CD14-positive monocyte (primary cell): Measurements from ENCODE around the gene KRTAP23-1. TPM values are rescaled to one million over a fixed set of nuclear protein-coding genes. Genes with fewer than 3 reads are reported as not detected.

ENCODE experiments used
- DNase-seq, 3 donors: peaks; one replicate each; pipeline ENCODE4 v3.0.0-alpha.2; 2011 to 2022
- H2AFZ ChIP-seq: 2 replicates; pipeline ENCODE4 v1.6.0; 2012; ENCODE audit warnings: mild to moderate bottlenecking, low read depth, low read length, inconsistent platforms; ENCODE audit not compliant: insufficient read depth, poor library complexity, severe bottlenecking
- H3K27ac ChIP-seq, 2 donors: 1 replicate in 1 of 2; 2 replicates in 1 of 2; pipeline ENCODE4 v1.5.1; 2012 to 2013; ENCODE audit warnings: low read length in 2 of 2, control low read depth in 1 of 2, inconsistent platforms in 1 of 2, low read depth in 1 of 2, mild to moderate bottlenecking in 1 of 2
- H3K27me3 ChIP-seq, 2 donors: one replicate each; pipeline versions ENCODE4 v1.6.0 to v1.6.1; 2011 to 2013; ENCODE audit warnings: low read length in 2 of 2; ENCODE audit not compliant: control insufficient read depth in 2 of 2, insufficient read depth in 2 of 2
- H3K36me3 ChIP-seq, 2 donors: replicated peaks in 1 of 2; 1 replicate in 1 of 2; 2 replicates in 1 of 2; pipeline versions ENCODE4 v1.5.1 to v1.6.1; 2012 to 2013; ENCODE audit warnings: low read length in 2 of 2, control low read depth in 1 of 2, inconsistent platforms in 1 of 2, mild to moderate bottlenecking in 1 of 2; ENCODE audit not compliant: insufficient read depth in 2 of 2, control insufficient read depth in 1 of 2
- H3K4me1 ChIP-seq, 2 donors: 1 replicate in 1 of 2; 2 replicates in 1 of 2; pipeline versions ENCODE4 v1.5.1 to v1.6.1; 2012 to 2013; ENCODE audit warnings: low read length in 2 of 2, control low read depth in 1 of 2, inconsistent platforms in 1 of 2, mild to moderate bottlenecking in 1 of 2, moderate library complexity in 1 of 2; ENCODE audit not compliant: insufficient read depth in 2 of 2, control insufficient read depth in 1 of 2
- H3K4me2 ChIP-seq: replicated peaks from 2 replicates; pipeline ENCODE3; 2012; ENCODE audit warnings: low read length, moderate library complexity, mild to moderate bottlenecking; ENCODE audit not compliant: poor library complexity, severe bottlenecking; ENCODE audit errors: extremely low read depth
- H3K4me3 ChIP-seq, 3 experiments: fragments of 200-600 bp in 1 of 3; sonication (generic) in 1 of 3; replicated peaks in 1 of 3; 1 replicate in 2 of 3; 2 replicates in 1 of 3; pipeline ENCODE4 v1.5.1; 2011 to 2013; ENCODE audit warnings: low read length in 3 of 3, mild to moderate bottlenecking in 3 of 3, control low read depth in 2 of 3, low read depth in 2 of 3, inconsistent platforms in 1 of 3, moderate library complexity in 1 of 3
- H3K79me2 ChIP-seq: 2 replicates; pipeline ENCODE4 v1.6.0; 2012; ENCODE audit warnings: mild to moderate bottlenecking, control low read depth, inconsistent platforms, low read length, moderate library complexity; ENCODE audit not compliant: insufficient read depth
- H3K9ac ChIP-seq: 2 replicates; pipeline ENCODE4 v1.6.0; 2017; ENCODE audit warnings: low read length, mild to moderate bottlenecking; ENCODE audit not compliant: insufficient read depth, poor library complexity, severe bottlenecking
- H3K9me3 ChIP-seq, 2 donors: replicated peaks in 1 of 2; 1 replicate in 1 of 2; 2 replicates in 1 of 2; pipeline versions ENCODE4 v1.5.1 to v1.6.1; 2012 to 2013; ENCODE audit warnings: low read length in 2 of 2, control low read depth in 1 of 2; ENCODE audit not compliant: control insufficient read depth in 1 of 2, insufficient read depth in 1 of 2
- H4K20me1 ChIP-seq: 2 replicates; pipeline ENCODE4 v1.6.0; 2012; ENCODE audit warnings: mild to moderate bottlenecking, low read length, control low read depth, moderate library complexity; ENCODE audit not compliant: insufficient read depth
- H3K27ac Mint-ChIP-seq, 7 donors: one replicate each; pipeline ENCODE4 v1.8.0; 2020; ENCODE audit warnings: mild to moderate bottlenecking in 7 of 7, mixed read lengths in 7 of 7, moderate library complexity in 6 of 7, inconsistent platforms in 2 of 7
- H3K27me3 Mint-ChIP-seq, 3 donors: one replicate each; pipeline ENCODE4 v1.8.0; 2021 to 2022; ENCODE audit warnings: low read depth in 3 of 3, mild to moderate bottlenecking in 3 of 3, mixed read lengths in 3 of 3, moderate library complexity in 3 of 3, inconsistent platforms in 1 of 3
- H3K36me3 Mint-ChIP-seq, 2 donors: one replicate each; pipeline ENCODE4 v1.8.0; 2020; ENCODE audit warnings: mixed read lengths in 2 of 2, inconsistent platforms in 1 of 2, mild to moderate bottlenecking in 1 of 2
- H3K4me1 Mint-ChIP-seq: one replicate; pipeline ENCODE4 v1.8.0; 2020; ENCODE audit warnings: mild to moderate bottlenecking, mixed read lengths
- H3K4me3 Mint-ChIP-seq, 2 donors: one replicate each; pipeline ENCODE4 v1.8.0; 2020; ENCODE audit warnings: mild to moderate bottlenecking in 2 of 2, mixed read lengths in 2 of 2, moderate library complexity in 1 of 2
- H3K9me3 Mint-ChIP-seq, 7 donors: one replicate each; pipeline ENCODE4 v1.8.0; 2020 to 2022; ENCODE audit warnings: mixed read lengths in 7 of 7, mild to moderate bottlenecking in 6 of 7, moderate library complexity in 6 of 7, inconsistent platforms in 2 of 7
- WGBS: methylation state at CpG from one replicate; pipeline ENCODE4 v1.1.5; 2013; ENCODE audit warnings: missing lambda C conversion rate; ENCODE audit not compliant: insufficient coverage; 5-methylcytosine and 5-hydroxymethylcytosine counted together
- intact Hi-C, 2 donors: fragments of 100-400 bp; cut with micrococcal nuclease; formaldehyde crosslinking; loops; one replicate each; pipeline versions ENCODE4 v1.15.0 to v1.15.1; 2023
- polyA plus RNA-seq, 3 donors: library from polyadenylated mRNA; depleted of rRNA in 1 of 3; unstranded in 2 of 3; stranded (reverse) in 1 of 3; fragments of 300-500 nt in 2 of 3; fragments of >200 nt in 1 of 3; fragmentation: Illumina TruSeq in 2 of 3; gene quantifications; 1 replicate in 2 of 3; 2 replicates in 1 of 3; pipeline ENCODE4 v1.2.3, GENCODE V29; 2012 to 2021
- TF ChIP-seq, protein P1 (sequence below): fragments of 200-600 bp; IDR thresholded peaks from one replicate; pipeline ENCODE4 v1.8.0; 2022; ENCODE audit warnings: antibody characterized with exemption, mild to moderate bottlenecking

KRTAP23-1 gene
- polyA plus RNA-seq, 3 donors = not detected

DNA sequence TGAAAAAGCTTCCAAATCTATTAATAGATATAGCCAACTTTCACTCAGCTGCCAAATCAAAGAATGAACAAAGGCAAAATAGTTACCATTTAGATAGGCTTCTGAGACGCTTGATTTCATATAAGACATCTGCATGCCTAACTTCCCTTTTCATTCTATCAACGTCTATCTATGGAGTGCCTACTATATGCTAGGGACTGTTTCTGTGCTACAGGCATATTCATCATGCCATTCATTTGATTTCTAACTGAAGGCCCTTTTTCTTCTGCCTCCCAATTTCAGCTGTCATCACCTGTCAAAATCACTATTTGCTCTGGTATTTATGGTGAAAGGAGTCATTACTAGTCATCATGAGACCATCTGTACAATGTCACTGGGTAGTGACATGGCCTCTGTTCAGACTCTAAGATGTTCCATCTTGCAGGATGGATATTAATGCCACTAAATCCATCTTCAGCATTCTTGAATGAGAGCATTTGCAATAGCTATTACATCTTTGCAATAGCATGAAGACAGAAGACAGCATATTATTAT lies 43.2 kb upstream of the KRTAP23-1 start:
- Histone ChIP-seq H3K27ac (no peak overlapping the region), H3K4me2 (no peak overlapping the region), H3K4me1 (no peaks in the 10 kb centered on the region), H3K79me2 (no peaks in the 10 kb centered on the region), H3K9ac (no peak overlapping the region), H2AFZ (no peak overlapping the region), H3K27me3 (no peaks in the 10 kb centered on the region), H3K9me3 (peaks cover 10 to 18% of the 10 kb centered on the region in 2 donors), H4K20me1 (no peaks in the 10 kb centered on the region), H3K4me3 (no peak overlapping the region), H3K36me3 (no peaks in the 10 kb centered on the region)
- Mint-ChIP-seq H3K4me3 (no peak overlapping the region), H3K36me3 (no peaks in the 10 kb centered on the region), H3K4me1 (no peaks in the 10 kb centered on the region), H3K27ac (no peak overlapping the region), H3K27me3 (peaks cover 0 to 3% (median 0%) of the 10 kb centered on the region in 3 donors), H3K9me3 (peaks cover 0 to 20% (median 9%) of the 10 kb centered on the region in 7 donors)
- intact Hi-C loops = no loop called here
- TF ChIP-seq, protein P1, sequence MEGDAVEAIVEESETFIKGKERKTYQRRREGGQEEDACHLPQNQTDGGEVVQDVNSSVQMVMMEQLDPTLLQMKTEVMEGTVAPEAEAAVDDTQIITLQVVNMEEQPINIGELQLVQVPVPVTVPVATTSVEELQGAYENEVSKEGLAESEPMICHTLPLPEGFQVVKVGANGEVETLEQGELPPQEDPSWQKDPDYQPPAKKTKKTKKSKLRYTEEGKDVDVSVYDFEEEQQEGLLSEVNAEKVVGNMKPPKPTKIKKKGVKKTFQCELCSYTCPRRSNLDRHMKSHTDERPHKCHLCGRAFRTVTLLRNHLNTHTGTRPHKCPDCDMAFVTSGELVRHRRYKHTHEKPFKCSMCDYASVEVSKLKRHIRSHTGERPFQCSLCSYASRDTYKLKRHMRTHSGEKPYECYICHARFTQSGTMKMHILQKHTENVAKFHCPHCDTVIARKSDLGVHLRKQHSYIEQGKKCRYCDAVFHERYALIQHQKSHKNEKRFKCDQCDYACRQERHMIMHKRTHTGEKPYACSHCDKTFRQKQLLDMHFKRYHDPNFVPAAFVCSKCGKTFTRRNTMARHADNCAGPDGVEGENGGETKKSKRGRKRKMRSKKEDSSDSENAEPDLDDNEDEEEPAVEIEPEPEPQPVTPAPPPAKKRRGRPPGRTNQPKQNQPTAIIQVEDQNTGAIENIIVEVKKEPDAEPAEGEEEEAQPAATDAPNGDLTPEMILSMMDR = no peak
- DNase-seq = no peak
- WGBS = no CpG with 5 or more reads among the region's 2 CpGs

DNA sequence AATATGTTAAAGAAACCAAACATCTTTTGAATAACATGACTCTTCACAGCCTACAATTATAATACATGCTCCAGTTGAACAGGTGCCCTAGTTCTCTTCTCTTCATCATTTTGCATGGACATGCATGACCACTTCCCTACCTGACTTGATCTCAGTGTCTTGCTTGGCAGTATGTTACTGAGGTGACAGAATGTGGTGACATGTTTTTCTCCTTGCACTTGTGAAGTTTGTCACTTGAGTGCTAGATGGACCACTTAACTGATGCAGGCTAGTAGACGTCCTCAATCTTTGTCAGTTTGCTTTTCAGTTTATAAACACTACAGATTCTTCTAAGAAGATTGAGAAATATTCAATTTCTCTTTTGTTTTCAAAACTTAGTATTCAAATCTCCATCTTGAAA lies 33.8 kb upstream of the KRTAP23-1 start:
- H3K27me3 Mint-ChIP-seq = peaks cover 0 to 3% (median 2%) of the 10 kb centered on the region in 3 donors
- Histone ChIP-seq H3K9ac (no peak overlapping the region), H3K27me3 (no peaks in the 10 kb centered on the region), H2AFZ (no peak overlapping the region), H4K20me1 (no peaks in the 10 kb centered on the region), H3K4me1 (no peaks in the 10 kb centered on the region), H3K4me2 (no peak overlapping the region), H3K27ac (no peak overlapping the region), H3K36me3 (no peaks in the 10 kb centered on the region), H3K4me3 (no peak overlapping the region), H3K9me3 (peaks cover 5 to 7% of the 10 kb centered on the region in 2 donors), H3K79me2 (no peaks in the 10 kb centered on the region)
- H3K4me3 Mint-ChIP-seq = no peak overlapping the region
- intact Hi-C loops = no loop called here
- no peak for DNase-seq
- H3K27ac Mint-ChIP-seq = no peak overlapping the region
- peaks cover 0 to 4% (median 2%) of the 10 kb centered on the region in 7 donors for H3K9me3 Mint-ChIP-seq
- no peaks in the 10 kb centered on the region for H3K36me3 Mint-ChIP-seq
- no CpG with 5 or more reads among the region's 1 CpG for WGBS
- TF ChIP-seq, protein P1 = no peak
- H3K4me1 Mint-ChIP-seq = no peaks in the 10 kb centered on the region
